Epithelial cell of proximal tubule (primary cell): ENCODE data around the gene EPM2A. TPM values are rescaled to one million over a fixed set of nuclear protein-coding genes. Genes with fewer than 3 reads are reported as not detected.
"Not testable (repeated sequence)": the region's sequence is repeated elsewhere in the genome, so short reads cannot be mapped to it uniquely, and the experiment has no call there.

ENCODE experiments used
- DNase-seq: peaks from one replicate; pipeline ENCODE4 v3.0.0-alpha.2; 2011; ENCODE audit warnings: low read depth
- H3K4me3 ChIP-seq: 2 replicates; pipeline ENCODE4 v1.5.1; 2011; ENCODE audit warnings: low read depth, mild to moderate bottlenecking, low read length
- total RNA-seq: library from RNA; depleted of rRNA; stranded (reverse); fragments of >200 nt; gene quantifications from 2 replicates; pipeline ENCODE4 v1.2.3, GENCODE V29; 2015
- TF ChIP-seq, protein P1 (sequence below): conservative IDR thresholded peaks from 2 replicates; pipeline ENCODE4 v1.5.1; 2012; ENCODE audit warnings: low read depth, mild to moderate bottlenecking, low read length

EPM2A gene
- total RNA-seq, 1 donor from 2014 or later, result 6.2 TPM

DNA sequence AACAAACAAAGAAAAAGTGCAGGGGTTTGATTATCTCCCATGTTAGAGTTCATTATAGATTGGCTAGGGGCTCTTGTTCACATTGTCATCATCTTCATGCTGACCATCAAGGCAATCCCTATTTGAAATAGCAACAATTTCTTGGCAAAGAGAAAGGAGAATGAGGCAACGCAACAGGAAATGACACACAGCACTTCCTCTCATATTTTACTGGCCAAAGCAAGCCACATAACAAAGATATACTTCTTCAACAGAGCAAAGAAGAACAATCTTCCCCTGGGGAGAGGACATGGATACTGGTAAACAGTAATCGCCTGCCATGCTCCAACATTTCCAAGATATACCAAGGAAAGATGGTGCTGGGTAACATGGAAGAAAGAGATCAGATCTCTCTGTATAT lies 29.8 kb downstream of the EPM2A start:
- no peak for DNase-seq
- no peak overlapping the region for H3K4me3 ChIP-seq
- TF ChIP-seq, protein P1, sequence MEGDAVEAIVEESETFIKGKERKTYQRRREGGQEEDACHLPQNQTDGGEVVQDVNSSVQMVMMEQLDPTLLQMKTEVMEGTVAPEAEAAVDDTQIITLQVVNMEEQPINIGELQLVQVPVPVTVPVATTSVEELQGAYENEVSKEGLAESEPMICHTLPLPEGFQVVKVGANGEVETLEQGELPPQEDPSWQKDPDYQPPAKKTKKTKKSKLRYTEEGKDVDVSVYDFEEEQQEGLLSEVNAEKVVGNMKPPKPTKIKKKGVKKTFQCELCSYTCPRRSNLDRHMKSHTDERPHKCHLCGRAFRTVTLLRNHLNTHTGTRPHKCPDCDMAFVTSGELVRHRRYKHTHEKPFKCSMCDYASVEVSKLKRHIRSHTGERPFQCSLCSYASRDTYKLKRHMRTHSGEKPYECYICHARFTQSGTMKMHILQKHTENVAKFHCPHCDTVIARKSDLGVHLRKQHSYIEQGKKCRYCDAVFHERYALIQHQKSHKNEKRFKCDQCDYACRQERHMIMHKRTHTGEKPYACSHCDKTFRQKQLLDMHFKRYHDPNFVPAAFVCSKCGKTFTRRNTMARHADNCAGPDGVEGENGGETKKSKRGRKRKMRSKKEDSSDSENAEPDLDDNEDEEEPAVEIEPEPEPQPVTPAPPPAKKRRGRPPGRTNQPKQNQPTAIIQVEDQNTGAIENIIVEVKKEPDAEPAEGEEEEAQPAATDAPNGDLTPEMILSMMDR, result no peak

DNA sequence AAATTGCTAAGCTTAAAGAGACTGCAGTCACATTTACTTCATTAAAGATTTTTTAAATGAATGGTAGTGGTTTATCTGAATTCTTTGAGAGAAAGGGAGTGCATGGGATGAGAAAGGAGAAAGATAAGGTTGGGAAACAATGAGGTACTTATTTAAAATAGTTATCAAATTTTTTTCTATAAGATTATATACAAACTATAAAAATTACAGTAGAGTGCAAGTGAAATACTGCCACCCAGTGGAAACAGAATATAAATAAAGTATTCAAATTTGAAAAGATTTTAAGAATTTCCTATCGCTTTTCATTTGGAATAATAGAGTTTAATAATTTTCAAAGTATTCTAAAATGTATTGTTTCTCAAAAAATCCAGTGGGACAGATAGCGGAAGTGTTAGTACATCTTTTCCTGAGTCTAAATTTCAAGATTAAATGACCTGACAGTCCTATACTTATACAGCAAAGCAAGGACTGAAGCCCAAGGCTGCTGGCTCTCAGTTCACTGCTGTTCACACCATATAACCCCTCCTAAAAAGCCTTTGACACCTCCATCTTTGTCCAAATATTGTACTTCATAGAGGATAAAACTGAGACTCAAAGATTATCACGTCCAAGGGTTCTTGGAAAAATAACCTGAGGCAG lies 31.1 kb downstream of the EPM2A start:
- no peak for DNase-seq
- H3K4me3 ChIP-seq, result no peak overlapping the region
- TF ChIP-seq, protein P1, result no peak

DNA sequence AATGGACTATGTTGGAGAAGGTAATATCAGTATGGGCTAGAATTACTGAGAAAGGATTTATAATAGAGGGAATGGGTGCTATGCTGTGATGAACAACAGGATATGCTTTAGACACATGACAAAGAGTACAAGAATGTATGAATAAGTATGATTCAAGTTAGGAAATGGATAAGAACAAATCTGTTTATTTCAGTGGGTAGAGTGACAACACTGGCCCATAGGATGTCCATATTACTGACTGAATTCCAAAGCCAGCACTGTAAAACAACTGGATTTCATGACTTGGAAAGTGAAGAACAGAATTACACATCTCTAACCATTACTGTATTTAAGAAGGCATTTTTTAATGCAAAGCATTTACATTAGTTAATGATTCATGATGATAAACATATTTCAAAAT lies 35.9 kb downstream of the EPM2A start:
- TF ChIP-seq, protein P1, result no peak
- peak; percentile 16 for DNase-seq
- H3K4me3 ChIP-seq, result no peak overlapping the region

DNA sequence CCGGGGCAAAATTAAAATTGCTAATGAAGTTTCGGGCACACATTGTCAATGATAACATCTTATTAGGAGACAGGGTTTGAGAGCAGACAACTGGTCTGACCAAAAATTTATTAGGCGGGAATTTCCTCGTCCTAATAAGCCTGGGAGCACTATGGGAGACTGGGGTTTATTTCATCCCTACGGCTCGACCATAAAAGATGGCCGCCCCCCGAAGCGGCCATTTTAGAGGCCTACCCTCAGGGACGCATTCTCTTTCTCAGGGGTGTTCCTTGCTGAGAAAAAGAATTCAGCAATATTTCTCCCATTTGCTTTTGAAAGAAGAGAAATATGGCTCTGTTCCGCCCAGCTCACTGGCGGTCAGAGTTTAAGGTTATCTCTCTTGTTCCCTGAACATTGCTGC lies 37.9 kb downstream of the EPM2A start:
- not testable (repeated sequence) for H3K4me3 ChIP-seq, DNase-seq

DNA sequence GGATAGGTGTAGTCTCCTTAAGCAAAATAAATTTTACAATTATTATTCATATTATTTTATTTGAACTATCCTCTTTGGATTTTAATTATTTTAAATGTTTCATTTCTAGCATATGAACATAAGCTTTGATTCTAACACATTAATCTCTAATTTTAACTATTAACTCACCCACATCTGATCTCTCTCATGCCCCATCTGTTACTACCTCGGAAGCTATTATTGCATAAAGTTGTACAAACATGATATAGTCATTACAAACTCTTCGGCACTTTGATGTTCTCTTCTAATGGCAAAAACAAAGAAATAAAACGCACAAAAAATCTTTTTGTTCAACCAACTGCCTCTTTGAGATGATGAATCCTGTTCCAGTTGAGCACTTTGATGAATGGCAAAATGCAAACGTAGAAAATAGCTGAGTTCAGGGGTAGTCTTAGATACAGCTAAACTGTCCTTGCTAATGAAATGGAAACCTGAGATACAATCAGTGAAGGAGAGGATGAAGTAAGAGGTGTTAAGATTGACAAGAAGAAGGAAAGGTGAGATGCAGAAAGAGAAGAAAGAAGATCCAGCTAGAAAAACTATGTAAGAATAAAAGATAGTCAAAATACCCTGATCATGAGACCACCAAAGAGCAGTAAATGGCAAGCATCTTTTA lies 41.1 kb downstream of the EPM2A start:
- no peak overlapping the region for H3K4me3 ChIP-seq
- TF ChIP-seq, protein P1, result no peak
- DNase-seq, result no peak

DNA sequence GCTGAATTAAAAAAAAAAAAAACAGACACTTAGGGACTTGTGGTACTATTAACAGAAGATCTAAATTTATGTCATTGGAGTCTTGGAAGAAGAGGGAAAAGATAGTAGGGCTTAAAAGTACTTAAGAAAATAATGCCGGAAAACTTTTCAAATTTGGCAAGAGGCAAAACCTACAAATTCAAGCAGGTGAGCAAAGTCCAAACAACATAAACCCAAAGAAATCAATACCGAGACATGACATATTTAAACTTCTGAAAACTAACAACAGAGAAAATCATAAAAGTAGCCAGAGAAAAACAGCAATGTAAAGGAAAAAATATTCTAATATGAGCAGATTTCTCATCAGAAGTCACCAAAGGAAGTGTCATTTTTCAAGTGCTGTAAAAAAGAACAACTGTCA lies 44.4 kb downstream of the EPM2A start:
- no peak for DNase-seq
- no peak overlapping the region for H3K4me3 ChIP-seq
- TF ChIP-seq, protein P1, result no peak

DNA sequence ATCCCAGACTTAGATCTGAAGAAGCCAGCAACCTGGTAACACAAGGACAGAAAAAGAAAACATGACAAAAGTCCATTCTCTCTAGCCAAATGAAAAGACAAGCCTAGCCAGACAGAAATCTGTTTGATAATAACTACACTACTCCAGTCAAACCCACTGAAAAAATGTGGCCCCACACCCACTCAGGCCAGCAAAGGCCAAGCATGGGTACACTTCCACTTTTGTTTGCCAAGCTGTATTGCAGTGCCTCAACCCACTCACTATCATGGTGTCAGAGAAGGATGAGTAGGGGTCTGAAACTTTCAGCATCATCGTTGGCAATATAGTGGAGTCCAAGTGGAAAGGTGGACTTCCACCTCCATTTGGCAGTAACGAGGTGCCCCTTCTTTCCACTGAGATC lies 45.8 kb downstream of the EPM2A start:
- DNase-seq, result no peak
- TF ChIP-seq, protein P1, result no peak

More for the DNA sequence above, 45.8 kb downstream of the EPM2A start:
- no peak overlapping the region for H3K4me3 ChIP-seq
